A172 (cell line): ENCODE data around the gene KIF12. TPM values are rescaled to one million over a fixed set of nuclear protein-coding genes. Genes with fewer than 3 reads are reported as not detected.
"Not testable (repeated sequence)": the region's sequence is repeated elsewhere in the genome, so short reads cannot be mapped to it uniquely, and the experiment has no call there.

ENCODE experiments used
- DNase-seq: peaks from one replicate; pipeline ENCODE4 v3.0.0-alpha.2; 2015; ENCODE audit warnings: low spot score
- total RNA-seq: library from RNA; depleted of rRNA; stranded (reverse); fragments of >200 nt; shearing (Covaris generic); gene quantifications from 2 replicates; pipeline ENCODE4 v1.2.3, GENCODE V29; 2014

Gene KIF12
- total RNA-seq, 1 experiment from 2014 or later, result 0.03 TPM

- no peak for DNase-seq
These were observed 14.6 kb downstream of the KIF12 start for GRCh38 chr9:114084282-114085073.

GRCh38 chr9:114083666-114084065 lies 15.4 kb downstream of the KIF12 start:
- no peak for DNase-seq

GRCh38 chr9:114082763-114083412 lies 16.2 kb downstream of the KIF12 start:
- not testable (repeated sequence) for DNase-seq

- DNase-seq, result peak; percentile 80
These were observed 16.9 kb downstream of the KIF12 start for GRCh38 chr9:114082017-114082762.

- no peak for DNase-seq
These were observed 17.6 kb downstream of the KIF12 start for GRCh38 chr9:114081441-114082016.

GRCh38 chr9:114080773-114081440 lies 18.2 kb downstream of the KIF12 start:
- DNase-seq, result no peak

GRCh38 chr9:114080195-114080772 lies 18.8 kb downstream of the KIF12 start:
- DNase-seq, result no peak

GRCh38 chr9:114078781-114079156 lies 20.3 kb downstream of the KIF12 start:
- DNase-seq, result no peak

GRCh38 chr9:114078021-114078780 lies 20.9 kb downstream of the KIF12 start, which contains the start of gene AMBP:
AMBP (minus strand) TSS chr9:114078300; CDS start chr9:114078209, 91 bp downstream.
- no peak for DNase-seq

GRCh38 chr9:114077162-114077837 lies 21.8 kb downstream of the KIF12 start:
- DNase-seq, result no peak

- DNase-seq, result no peak
These were observed 22.6 kb downstream of the KIF12 start for GRCh38 chr9:114076237-114077161.

GRCh38 chr9:114075602-114076001 lies 23.5 kb downstream of the KIF12 start:
- DNase-seq, result no peak

GRCh38 chr9:114072184-114073140 lies 26.6 kb downstream of the KIF12 start:
- no peak for DNase-seq

- DNase-seq, result no peak
These were observed 27.8 kb downstream of the KIF12 start for GRCh38 chr9:114071197-114071795.

- DNase-seq, result no peak
These were observed 28.6 kb downstream of the KIF12 start for GRCh38 chr9:114070188-114071103.
